ENCODE data around the gene SERPINB12. TPM values are rescaled to one million over a fixed set of nuclear protein-coding genes. Genes with fewer than 3 reads are reported as not detected.

The SERPINB12 gene
- total and polyA plus RNA-seq, 10 of the 15 experiments (the other 5 are each of a cell fraction or from before 2014, with no cell fraction given): not detected

DNA sequence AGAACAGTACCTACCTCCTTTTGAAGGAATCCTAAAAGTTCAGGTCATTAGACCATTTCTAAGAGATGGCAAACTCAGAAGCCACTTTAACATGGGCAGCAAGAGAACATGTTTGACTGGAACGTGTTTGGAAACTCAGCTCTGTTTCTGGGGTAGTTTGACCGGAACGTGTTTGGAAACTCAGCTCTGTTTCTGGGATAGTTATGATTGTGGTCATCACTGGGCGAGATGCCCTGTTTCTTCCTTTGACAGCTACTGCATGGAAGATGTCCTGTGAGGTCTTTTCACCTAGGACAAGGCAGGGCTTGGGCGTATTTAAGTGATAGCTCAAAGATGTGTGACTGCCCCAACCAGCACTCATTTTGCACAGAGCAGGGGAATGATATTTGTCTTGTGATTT, 25.1 kb downstream of the SERPINB12 start (continued):
- TF ChIP-seq, protein P1, sequence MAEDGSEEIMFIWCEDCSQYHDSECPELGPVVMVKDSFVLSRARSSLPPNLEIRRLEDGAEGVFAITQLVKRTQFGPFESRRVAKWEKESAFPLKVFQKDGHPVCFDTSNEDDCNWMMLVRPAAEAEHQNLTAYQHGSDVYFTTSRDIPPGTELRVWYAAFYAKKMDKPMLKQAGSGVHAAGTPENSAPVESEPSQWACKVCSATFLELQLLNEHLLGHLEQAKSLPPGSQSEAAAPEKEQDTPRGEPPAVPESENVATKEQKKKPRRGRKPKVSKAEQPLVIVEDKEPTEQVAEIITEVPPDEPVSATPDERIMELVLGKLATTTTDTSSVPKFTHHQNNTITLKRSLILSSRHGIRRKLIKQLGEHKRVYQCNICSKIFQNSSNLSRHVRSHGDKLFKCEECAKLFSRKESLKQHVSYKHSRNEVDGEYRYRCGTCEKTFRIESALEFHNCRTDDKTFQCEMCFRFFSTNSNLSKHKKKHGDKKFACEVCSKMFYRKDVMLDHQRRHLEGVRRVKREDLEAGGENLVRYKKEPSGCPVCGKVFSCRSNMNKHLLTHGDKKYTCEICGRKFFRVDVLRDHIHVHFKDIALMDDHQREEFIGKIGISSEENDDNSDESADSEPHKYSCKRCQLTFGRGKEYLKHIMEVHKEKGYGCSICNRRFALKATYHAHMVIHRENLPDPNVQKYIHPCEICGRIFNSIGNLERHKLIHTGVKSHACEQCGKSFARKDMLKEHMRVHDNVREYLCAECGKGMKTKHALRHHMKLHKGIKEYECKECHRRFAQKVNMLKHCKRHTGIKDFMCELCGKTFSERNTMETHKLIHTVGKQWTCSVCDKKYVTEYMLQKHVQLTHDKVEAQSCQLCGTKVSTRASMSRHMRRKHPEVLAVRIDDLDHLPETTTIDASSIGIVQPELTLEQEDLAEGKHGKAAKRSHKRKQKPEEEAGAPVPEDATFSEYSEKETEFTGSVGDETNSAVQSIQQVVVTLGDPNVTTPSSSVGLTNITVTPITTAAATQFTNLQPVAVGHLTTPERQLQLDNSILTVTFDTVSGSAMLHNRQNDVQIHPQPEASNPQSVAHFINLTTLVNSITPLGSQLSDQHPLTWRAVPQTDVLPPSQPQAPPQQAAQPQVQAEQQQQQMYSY (CRISPR knock-in tag; IDR thresholded peaks at IDR 0.05): no peak
- no peak for TF ChIP-seq SIX5 (IDR thresholded peaks at IDR 0.05; ENCODE audit: low read depth, low read length, severe bottlenecking)

DNA sequence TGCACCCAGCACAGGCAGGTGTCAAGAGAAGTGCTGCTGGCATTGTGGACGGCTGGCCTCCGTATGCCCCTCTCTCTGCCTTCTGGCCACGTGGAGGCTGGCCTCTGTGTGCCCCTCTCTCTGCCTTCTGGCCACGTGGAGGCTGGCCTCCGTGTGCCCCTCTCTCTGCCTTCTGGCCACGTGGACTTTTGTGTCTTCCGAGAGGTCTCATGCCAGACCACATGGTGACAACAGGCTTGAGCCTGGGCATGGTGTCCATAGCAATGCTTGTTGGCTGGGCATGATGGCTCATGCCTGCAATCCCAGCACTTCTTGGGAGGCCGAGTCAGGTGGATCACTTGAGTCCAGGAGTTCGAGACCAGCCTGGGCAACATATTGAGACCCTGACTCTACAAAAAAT, 25.7 kb downstream of the SERPINB12 start:
- SMC1A ChIA-PET (ENCODE audit: uncharacterized antibody, unreplicated experiment): interaction anchor here (1.2 to 2.7 kb wide), 2 partner anchors 11 to 23 kb away, joined by 3 to 20 read pairs; no protein-coding TSS in a partner anchor
- Histone ChIP-seq H3K9me3 (replicated peaks; ENCODE audit: control insufficient read depth, insufficient read depth, low read length) (no peaks in the 10 kb centered on the region), H3K27me3 (replicated peaks in 1 of 2; ENCODE audit: control insufficient read depth in 2 of 2, insufficient read depth in 2 of 2, low read length in 1 of 2) (peaks cover 0 to 5% of the 10 kb centered on the region in 2 experiments; a peak in 2 of 4 replicates), H3K9ac (ENCODE audit: control insufficient read depth, insufficient read depth, low read length) (no peak overlapping the region), H3K36me3 (ENCODE audit: control insufficient read depth in 2 of 2, insufficient read depth in 2 of 2, low read length in 1 of 2) (no peaks in the 10 kb centered on the region), H3K4me1 (ENCODE audit: control insufficient read depth, insufficient read depth, low read length) (no peaks in the 10 kb centered on the region), H3K4me3 (no peak overlapping the region), H3K79me2 (ENCODE audit: control insufficient read depth, insufficient read depth, low read length) (no peaks in the 10 kb centered on the region), H3K27ac (ENCODE audit: control insufficient read depth, insufficient read depth) (no peak overlapping the region), H2AFZ (ENCODE audit: control insufficient read depth, low read depth, low read length) (no peak overlapping the region), H3K4me2 (ENCODE audit: control insufficient read depth, insufficient read depth) (no peak overlapping the region), H4K20me1 (ENCODE audit: control insufficient read depth, insufficient read depth) (no peaks in the 10 kb centered on the region)
- DNase-seq (ENCODE audit: low read depth, low spot score): no peak
- POLR2A ChIA-PET: no interaction called here
- WGBS (ENCODE audit: insufficient coverage, insufficient replicate concordance, low lambda C conversion rate, missing lambda C conversion rate): 20% methylated on average over 9 of the region's 9 CpGs
- FAIRE-seq: no peak
- no peak for ATAC-seq
- RAD21 ChIA-PET (ENCODE audit: unreplicated experiment): no interaction called here
- no TSS peak for BruUV-seq (replicated peaks)
- CTCF ChIA-PET: interaction anchor here (2.2 to 5.3 kb wide), 2 partner anchors 10 to 13 kb away, joined by 8 to 44 read pairs; no protein-coding TSS in a partner anchor
- intact Hi-C loops (cut with micrococcal nuclease; ENCODE audit: unreplicated experiment) (no loop called here), in situ Hi-C loops (cut with MboI) (no loop called here)
- TF ChIP-seq MEF2A (IDR thresholded peaks at IDR 0.05; ENCODE audit: insufficient read depth, low read depth, low read length) (no peak), ZNF24 (IDR thresholded peaks at IDR 0.05) (no peak), ATF7 (IDR thresholded peaks at IDR 0.05; ENCODE audit: low read depth) (no peak), RBBP5 (conservative IDR thresholded peaks at IDR 0.05) (no peak), GATAD2B (conservative IDR thresholded peaks at IDR 0.05; ENCODE audit: low read depth) (no peak), PAX5 (IDR thresholded peaks at IDR 0.05; ENCODE audit: borderline replicate concordance, low read depth, low read length) (no peak), ASH2L (IDR thresholded peaks at IDR 0.05; ENCODE audit: borderline replicate concordance, low read depth) (no peak)
- TF ChIP-seq, protein P2, sequence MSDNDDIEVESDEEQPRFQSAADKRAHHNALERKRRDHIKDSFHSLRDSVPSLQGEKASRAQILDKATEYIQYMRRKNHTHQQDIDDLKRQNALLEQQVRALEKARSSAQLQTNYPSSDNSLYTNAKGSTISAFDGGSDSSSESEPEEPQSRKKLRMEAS (IDR thresholded peaks at IDR 0.05; ENCODE audit: low read depth, low read length): no peak
- TF ChIP-seq, protein P3, sequence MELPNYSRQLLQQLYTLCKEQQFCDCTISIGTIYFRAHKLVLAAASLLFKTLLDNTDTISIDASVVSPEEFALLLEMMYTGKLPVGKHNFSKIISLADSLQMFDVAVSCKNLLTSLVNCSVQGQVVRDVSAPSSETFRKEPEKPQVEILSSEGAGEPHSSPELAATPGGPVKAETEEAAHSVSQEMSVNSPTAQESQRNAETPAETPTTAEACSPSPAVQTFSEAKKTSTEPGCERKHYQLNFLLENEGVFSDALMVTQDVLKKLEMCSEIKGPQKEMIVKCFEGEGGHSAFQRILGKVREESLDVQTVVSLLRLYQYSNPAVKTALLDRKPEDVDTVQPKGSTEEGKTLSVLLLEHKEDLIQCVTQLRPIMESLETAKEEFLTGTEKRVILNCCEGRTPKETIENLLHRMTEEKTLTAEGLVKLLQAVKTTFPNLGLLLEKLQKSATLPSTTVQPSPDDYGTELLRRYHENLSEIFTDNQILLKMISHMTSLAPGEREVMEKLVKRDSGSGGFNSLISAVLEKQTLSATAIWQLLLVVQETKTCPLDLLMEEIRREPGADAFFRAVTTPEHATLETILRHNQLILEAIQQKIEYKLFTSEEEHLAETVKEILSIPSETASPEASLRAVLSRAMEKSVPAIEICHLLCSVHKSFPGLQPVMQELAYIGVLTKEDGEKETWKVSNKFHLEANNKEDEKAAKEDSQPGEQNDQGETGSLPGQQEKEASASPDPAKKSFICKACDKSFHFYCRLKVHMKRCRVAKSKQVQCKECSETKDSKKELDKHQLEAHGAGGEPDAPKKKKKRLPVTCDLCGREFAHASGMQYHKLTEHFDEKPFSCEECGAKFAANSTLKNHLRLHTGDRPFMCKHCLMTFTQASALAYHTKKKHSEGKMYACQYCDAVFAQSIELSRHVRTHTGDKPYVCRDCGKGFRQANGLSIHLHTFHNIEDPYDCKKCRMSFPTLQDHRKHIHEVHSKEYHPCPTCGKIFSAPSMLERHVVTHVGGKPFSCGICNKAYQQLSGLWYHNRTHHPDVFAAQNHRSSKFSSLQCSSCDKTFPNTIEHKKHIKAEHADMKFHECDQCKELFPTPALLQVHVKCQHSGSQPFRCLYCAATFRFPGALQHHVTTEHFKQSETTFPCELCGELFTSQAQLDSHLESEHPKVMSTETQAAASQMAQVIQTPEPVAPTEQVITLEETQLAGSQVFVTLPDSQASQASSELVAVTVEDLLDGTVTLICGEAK (IDR thresholded peaks at IDR 0.05; ENCODE audit: borderline replicate concordance): no peak
- TF ChIP-seq, protein P4, sequence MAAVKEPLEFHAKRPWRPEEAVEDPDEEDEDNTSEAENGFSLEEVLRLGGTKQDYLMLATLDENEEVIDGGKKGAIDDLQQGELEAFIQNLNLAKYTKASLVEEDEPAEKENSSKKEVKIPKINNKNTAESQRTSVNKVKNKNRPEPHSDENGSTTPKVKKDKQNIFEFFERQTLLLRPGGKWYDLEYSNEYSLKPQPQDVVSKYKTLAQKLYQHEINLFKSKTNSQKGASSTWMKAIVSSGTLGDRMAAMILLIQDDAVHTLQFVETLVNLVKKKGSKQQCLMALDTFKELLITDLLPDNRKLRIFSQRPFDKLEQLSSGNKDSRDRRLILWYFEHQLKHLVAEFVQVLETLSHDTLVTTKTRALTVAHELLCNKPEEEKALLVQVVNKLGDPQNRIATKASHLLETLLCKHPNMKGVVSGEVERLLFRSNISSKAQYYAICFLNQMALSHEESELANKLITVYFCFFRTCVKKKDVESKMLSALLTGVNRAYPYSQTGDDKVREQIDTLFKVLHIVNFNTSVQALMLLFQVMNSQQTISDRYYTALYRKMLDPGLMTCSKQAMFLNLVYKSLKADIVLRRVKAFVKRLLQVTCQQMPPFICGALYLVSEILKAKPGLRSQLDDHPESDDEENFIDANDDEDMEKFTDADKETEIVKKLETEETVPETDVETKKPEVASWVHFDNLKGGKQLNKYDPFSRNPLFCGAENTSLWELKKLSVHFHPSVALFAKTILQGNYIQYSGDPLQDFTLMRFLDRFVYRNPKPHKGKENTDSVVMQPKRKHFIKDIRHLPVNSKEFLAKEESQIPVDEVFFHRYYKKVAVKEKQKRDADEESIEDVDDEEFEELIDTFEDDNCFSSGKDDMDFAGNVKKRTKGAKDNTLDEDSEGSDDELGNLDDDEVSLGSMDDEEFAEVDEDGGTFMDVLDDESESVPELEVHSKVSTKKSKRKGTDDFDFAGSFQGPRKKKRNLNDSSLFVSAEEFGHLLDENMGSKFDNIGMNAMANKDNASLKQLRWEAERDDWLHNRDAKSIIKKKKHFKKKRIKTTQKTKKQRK (IDR thresholded peaks at IDR 0.05; ENCODE audit: low read depth, low read length): no peak

All from GM12878 (cell line).